ENCODE data around the gene ZNF275.

The ZNF275 gene

GRCh38 chrX:153365670-153366069, 31.7 kb downstream of the ZNF275 start:
- no peaks in the 10 kb centered on the region for H3K4me1 ChIP-seq (ENCODE audit: control insufficient read depth, insufficient read depth, low read length)
- H3K36me3 ChIP-seq (ENCODE audit: control insufficient read depth, insufficient read depth, low read length), result no peaks in the 10 kb centered on the region
- no peak overlapping the region for H3K27ac ChIP-seq (ENCODE audit: low read depth, low read length)

DNA sequence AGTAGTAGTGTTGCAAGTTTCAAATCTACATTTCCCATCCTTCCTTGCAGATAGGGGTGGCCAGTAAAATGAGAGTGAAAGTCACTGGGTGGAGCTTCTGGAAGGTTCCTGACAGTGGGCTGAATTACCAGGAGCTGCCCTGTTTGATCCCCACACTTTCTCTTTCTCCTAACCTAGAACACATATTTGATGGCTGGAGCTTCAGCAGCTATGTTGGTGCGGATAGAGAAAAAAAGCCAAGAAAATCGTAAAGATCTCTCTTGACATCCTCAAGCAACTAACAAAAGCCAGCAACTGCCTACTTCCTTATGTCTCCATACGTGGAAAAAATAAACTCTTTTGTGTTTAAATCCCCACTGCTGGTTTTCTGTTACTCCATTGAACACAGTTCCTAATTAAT, 32.2 kb downstream of the ZNF275 start:
- H3K36me3 ChIP-seq (ENCODE audit: control insufficient read depth, insufficient read depth, low read length), result no peaks in the 10 kb centered on the region
- no peaks in the 10 kb centered on the region for H3K4me1 ChIP-seq (ENCODE audit: control insufficient read depth, insufficient read depth, low read length)
- H3K27ac ChIP-seq (ENCODE audit: low read depth, low read length), result no peak overlapping the region
- peaks cover 49% of the 10 kb centered on the region for H3K9me3 ChIP-seq (ENCODE audit: control insufficient read depth, insufficient read depth, low read length)
- H3K4me3 ChIP-seq (ENCODE audit: low read depth, low read length), result no peak overlapping the region
- no peak overlapping the region for H3K9ac ChIP-seq (ENCODE audit: low read depth, low read length)
- H3K27me3 ChIP-seq (ENCODE audit: control insufficient read depth, insufficient read depth, low read length), result no peaks in the 10 kb centered on the region

More at GRCh38 chrX:153365670-153366069, 31.7 kb downstream of the ZNF275 start:
- Histone ChIP-seq H3K9ac (ENCODE audit: low read depth, low read length) (no peak overlapping the region), H3K27me3 (ENCODE audit: control insufficient read depth, insufficient read depth, low read length) (no peaks in the 10 kb centered on the region), H3K9me3 (ENCODE audit: control insufficient read depth, insufficient read depth, low read length) (peaks cover 49% of the 10 kb centered on the region), H3K4me3 (ENCODE audit: low read depth, low read length) (no peak overlapping the region)

DNA sequence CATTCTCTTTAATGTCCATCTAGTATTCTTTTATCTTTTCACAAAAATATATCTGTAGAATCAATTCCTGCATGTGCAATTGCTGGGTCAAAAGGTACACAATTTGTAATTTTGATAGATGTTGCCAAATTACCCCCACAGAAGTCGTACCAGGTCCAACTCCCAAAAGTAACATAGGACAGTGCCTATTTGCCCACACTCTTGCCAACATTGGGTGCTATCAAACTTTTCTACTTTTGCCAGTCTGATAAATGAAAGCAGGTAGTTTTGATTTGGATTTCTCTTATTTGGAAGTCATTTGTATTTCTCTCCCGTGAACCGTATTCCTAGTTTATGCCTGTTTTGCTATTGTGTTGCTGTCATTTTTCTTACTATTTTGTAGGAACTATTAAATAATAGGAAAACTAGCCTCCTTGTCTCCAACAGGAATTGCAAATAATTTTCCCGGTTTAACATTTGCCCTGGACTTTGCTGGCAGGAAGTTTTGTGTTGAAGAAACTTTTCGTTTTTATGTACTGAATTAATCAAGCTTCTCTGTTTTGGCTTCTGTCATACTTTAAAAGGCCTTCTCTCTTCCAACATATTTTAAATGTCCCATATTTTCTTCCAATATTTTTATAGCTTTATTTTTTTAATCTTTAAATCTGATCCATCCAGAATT, 33.1 kb downstream of the ZNF275 start:
- Histone ChIP-seq H3K4me3 (ENCODE audit: low read depth, low read length) (no peak overlapping the region), H3K9me3 (ENCODE audit: control insufficient read depth, insufficient read depth, low read length) (peaks cover 49% of the 10 kb centered on the region), H3K27me3 (ENCODE audit: control insufficient read depth, insufficient read depth, low read length) (no peaks in the 10 kb centered on the region)

DNA sequence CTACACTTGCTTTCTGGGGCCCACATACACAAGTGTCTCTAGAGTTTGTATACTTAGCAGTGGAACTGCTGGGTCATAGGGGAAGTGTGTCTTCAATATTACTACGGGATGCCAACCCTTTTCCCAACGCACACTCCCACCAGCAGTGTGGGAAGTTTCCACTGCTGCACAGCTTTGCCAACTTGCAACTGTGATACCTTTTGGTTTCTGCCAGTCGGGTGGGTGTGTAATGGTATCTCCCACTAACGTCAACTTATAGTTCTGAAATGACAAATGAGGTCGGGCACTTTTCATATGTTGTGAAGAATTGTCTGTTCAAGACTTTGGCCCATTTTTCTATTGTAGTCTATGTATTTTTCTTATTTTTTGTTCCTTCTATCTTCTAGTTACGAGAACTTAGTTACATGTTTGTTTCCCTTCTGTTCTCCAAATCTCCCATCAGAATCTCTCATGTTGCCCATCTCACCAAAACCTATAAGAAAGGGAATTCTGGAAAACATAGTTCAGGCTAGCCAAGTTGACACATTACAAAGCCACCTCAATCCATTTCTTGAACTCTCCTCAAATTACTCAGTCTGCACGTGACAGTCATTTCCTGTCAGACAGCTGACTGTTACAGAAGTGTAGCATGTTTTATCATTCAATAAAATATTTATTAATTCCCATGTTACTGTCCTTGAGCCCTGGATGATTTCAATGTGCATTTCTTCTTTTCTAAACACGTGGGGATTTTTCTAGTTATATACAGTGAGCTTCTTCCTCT, 36.5 kb downstream of the ZNF275 start:
- peaks cover 57% of the 10 kb centered on the region for H3K9me3 ChIP-seq (ENCODE audit: control insufficient read depth, insufficient read depth, low read length)
- no peak overlapping the region for H3K4me3 ChIP-seq (ENCODE audit: low read depth, low read length)
- H3K27me3 ChIP-seq (ENCODE audit: control insufficient read depth, insufficient read depth, low read length), result no peaks in the 10 kb centered on the region
- no peaks in the 10 kb centered on the region for H3K36me3 ChIP-seq (ENCODE audit: control insufficient read depth, insufficient read depth, low read length)
- no peak overlapping the region for H3K9ac ChIP-seq (ENCODE audit: low read depth, low read length)
- H3K4me1 ChIP-seq (ENCODE audit: control insufficient read depth, insufficient read depth, low read length), result no peaks in the 10 kb centered on the region
- no peak overlapping the region for H3K27ac ChIP-seq (ENCODE audit: low read depth, low read length)

More for the DNA sequence above, 33.1 kb downstream of the ZNF275 start:
- H3K9ac ChIP-seq (ENCODE audit: low read depth, low read length), result no peak overlapping the region
- no peaks in the 10 kb centered on the region for H3K4me1 ChIP-seq (ENCODE audit: control insufficient read depth, insufficient read depth, low read length)
- no peaks in the 10 kb centered on the region for H3K36me3 ChIP-seq (ENCODE audit: control insufficient read depth, insufficient read depth, low read length)
- no peak overlapping the region for H3K27ac ChIP-seq (ENCODE audit: low read depth, low read length)

DNA sequence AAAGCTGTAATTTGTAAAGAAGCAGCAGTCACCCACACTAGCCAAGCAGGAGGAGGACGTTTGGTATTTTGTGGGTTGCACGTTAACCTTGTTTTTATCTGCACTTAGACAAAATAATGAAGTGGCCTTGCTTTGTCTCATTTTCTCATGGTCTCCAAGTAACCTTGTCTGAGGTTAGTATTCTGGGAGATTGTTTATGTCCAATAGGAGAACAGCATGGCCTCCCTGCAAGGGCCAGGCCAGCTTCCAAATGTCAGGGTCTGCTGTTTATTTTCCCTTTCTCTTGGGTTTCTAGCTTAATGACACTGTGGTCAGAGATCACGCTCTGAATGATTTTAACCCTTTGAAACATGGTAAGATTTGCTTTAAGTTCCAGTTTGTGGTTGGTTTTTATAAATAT, 37.3 kb downstream of the ZNF275 start:
- H3K4me1 ChIP-seq (ENCODE audit: control insufficient read depth, insufficient read depth, low read length), result no peaks in the 10 kb centered on the region
- H3K4me3 ChIP-seq (ENCODE audit: low read depth, low read length), result no peak overlapping the region
- H3K27me3 ChIP-seq (ENCODE audit: control insufficient read depth, insufficient read depth, low read length), result no peaks in the 10 kb centered on the region
- no peak overlapping the region for H3K9ac ChIP-seq (ENCODE audit: low read depth, low read length)
- no peaks in the 10 kb centered on the region for H3K36me3 ChIP-seq (ENCODE audit: control insufficient read depth, insufficient read depth, low read length)
- H3K27ac ChIP-seq (ENCODE audit: low read depth, low read length), result no peak overlapping the region
- H3K9me3 ChIP-seq (ENCODE audit: control insufficient read depth, insufficient read depth, low read length), result peaks cover 62% of the 10 kb centered on the region

DNA sequence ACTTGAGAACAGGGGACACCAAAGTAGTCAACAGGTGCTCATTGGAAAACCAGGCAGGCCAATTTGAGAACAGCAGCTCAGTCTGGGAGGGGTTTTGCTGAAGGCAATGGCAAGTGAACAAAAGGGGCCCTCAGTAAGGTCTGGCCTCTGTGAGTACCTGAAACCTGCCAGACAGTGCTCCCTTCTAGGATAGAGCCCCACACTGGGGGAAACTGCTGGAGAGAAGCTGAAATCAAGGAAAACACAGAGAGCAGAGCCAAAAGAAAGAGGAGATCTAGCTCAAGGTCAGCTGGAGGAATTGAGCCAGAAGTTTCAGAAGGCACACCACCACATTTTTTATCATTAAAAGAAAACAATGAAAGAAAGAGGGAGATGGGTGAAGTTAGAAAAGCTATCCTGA, 39.0 kb downstream of the ZNF275 start:
- Histone ChIP-seq H3K27me3 (ENCODE audit: control insufficient read depth, insufficient read depth, low read length) (no peaks in the 10 kb centered on the region), H3K9me3 (ENCODE audit: control insufficient read depth, insufficient read depth, low read length) (peaks cover 63% of the 10 kb centered on the region), H3K36me3 (ENCODE audit: control insufficient read depth, insufficient read depth, low read length) (no peaks in the 10 kb centered on the region), H3K4me1 (ENCODE audit: control insufficient read depth, insufficient read depth, low read length) (no peaks in the 10 kb centered on the region), H3K27ac (ENCODE audit: low read depth, low read length) (no peak overlapping the region), H3K9ac (ENCODE audit: low read depth, low read length) (no peak overlapping the region), H3K4me3 (ENCODE audit: low read depth, low read length) (no peak overlapping the region)

DNA sequence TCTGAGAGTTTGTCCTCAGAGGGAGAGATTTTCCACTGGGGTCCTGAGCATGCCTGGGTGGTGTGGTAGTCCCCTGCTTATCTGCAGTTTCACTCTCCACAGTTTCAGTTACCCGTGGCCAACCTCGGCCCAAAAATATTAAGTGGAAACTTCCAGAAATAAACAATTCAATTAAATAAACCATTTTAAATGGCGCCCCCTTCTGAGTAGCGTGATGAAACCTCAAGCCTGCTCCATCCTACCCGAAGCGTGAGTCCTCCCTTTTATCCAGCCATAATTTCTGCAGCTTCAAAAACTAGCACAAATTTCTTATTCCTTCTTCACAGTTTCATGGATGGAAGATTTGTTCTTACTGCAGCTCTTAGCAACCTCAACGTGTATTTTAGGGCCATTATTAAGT, 40.5 kb downstream of the ZNF275 start:
- Histone ChIP-seq H3K9ac (ENCODE audit: low read depth, low read length) (no peak overlapping the region), H3K4me1 (ENCODE audit: control insufficient read depth, insufficient read depth, low read length) (no peaks in the 10 kb centered on the region), H3K9me3 (ENCODE audit: control insufficient read depth, insufficient read depth, low read length) (peaks cover 69% of the 10 kb centered on the region), H3K4me3 (ENCODE audit: low read depth, low read length) (no peak overlapping the region), H3K27ac (ENCODE audit: low read depth, low read length) (no peak overlapping the region), H3K27me3 (ENCODE audit: control insufficient read depth, insufficient read depth, low read length) (no peaks in the 10 kb centered on the region), H3K36me3 (ENCODE audit: control insufficient read depth, insufficient read depth, low read length) (no peaks in the 10 kb centered on the region)

- Histone ChIP-seq H3K9me3 (ENCODE audit: control insufficient read depth, insufficient read depth, low read length) (peaks cover 69% of the 10 kb centered on the region), H3K27ac (ENCODE audit: low read depth, low read length) (no peak overlapping the region), H3K36me3 (ENCODE audit: control insufficient read depth, insufficient read depth, low read length) (no peaks in the 10 kb centered on the region), H3K4me3 (ENCODE audit: low read depth, low read length) (no peak overlapping the region), H3K27me3 (ENCODE audit: control insufficient read depth, insufficient read depth, low read length) (no peaks in the 10 kb centered on the region), H3K9ac (ENCODE audit: low read depth, low read length) (no peak overlapping the region), H3K4me1 (ENCODE audit: control insufficient read depth, insufficient read depth, low read length) (no peaks in the 10 kb centered on the region)
These were observed 41.6 kb downstream of the ZNF275 start for GRCh38 chrX:153375571-153375970.

GRCh38 chrX:153377727-153378126, 43.8 kb downstream of the ZNF275 start:
- Histone ChIP-seq H3K4me1 (ENCODE audit: control insufficient read depth, insufficient read depth, low read length) (no peaks in the 10 kb centered on the region), H3K36me3 (ENCODE audit: control insufficient read depth, insufficient read depth, low read length) (no peaks in the 10 kb centered on the region), H3K9ac (ENCODE audit: low read depth, low read length) (no peak overlapping the region), H3K4me3 (ENCODE audit: low read depth, low read length) (no peak overlapping the region), H3K27ac (ENCODE audit: low read depth, low read length) (no peak overlapping the region), H3K27me3 (ENCODE audit: control insufficient read depth, insufficient read depth, low read length) (no peaks in the 10 kb centered on the region), H3K9me3 (ENCODE audit: control insufficient read depth, insufficient read depth, low read length) (peaks cover 71% of the 10 kb centered on the region)

- Histone ChIP-seq H3K9ac (ENCODE audit: low read depth, low read length) (no peak overlapping the region), H3K9me3 (ENCODE audit: control insufficient read depth, insufficient read depth, low read length) (peaks cover 80% of the 10 kb centered on the region), H3K27me3 (ENCODE audit: control insufficient read depth, insufficient read depth, low read length) (no peaks in the 10 kb centered on the region), H3K27ac (ENCODE audit: low read depth, low read length) (no peak overlapping the region), H3K4me1 (ENCODE audit: control insufficient read depth, insufficient read depth, low read length) (no peaks in the 10 kb centered on the region), H3K4me3 (ENCODE audit: low read depth, low read length) (no peak overlapping the region), H3K36me3 (ENCODE audit: control insufficient read depth, insufficient read depth, low read length) (no peaks in the 10 kb centered on the region)
These were observed 44.7 kb downstream of the ZNF275 start for GRCh38 chrX:153378607-153379006.

DNA sequence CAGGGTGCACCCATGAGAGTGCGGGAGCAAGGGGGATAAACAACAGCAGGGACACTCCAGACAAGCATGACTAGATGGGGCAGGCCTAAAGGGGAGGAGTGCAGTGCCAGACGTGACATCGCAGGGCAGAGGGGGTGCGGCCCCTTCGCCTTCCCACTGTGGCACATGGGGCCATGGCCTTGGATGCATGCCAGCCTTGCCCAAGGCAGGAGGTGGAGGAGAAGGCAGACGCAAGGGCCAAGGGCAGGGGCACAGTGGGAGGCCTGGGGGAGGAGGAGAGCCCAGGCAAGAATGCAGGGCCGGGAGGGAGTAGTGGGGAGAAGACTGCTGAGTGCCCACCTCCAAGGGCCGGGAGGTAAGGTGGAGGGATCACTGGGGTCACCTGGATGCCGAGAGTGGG, 45.6 kb downstream of the ZNF275 start:
- H3K4me1 ChIP-seq (ENCODE audit: control insufficient read depth, insufficient read depth, low read length), result no peaks in the 10 kb centered on the region
- no peaks in the 10 kb centered on the region for H3K36me3 ChIP-seq (ENCODE audit: control insufficient read depth, insufficient read depth, low read length)
- no peak overlapping the region for H3K27ac ChIP-seq (ENCODE audit: low read depth, low read length)
- H3K9me3 ChIP-seq (ENCODE audit: control insufficient read depth, insufficient read depth, low read length), result peaks cover 83% of the 10 kb centered on the region
- no peak overlapping the region for H3K4me3 ChIP-seq (ENCODE audit: low read depth, low read length)
- H3K9ac ChIP-seq (ENCODE audit: low read depth, low read length), result no peak overlapping the region
- no peaks in the 10 kb centered on the region for H3K27me3 ChIP-seq (ENCODE audit: control insufficient read depth, insufficient read depth, low read length)
